NCI-H460 (cell line): Measurements from ENCODE around the gene TMIE. TPM values are rescaled to one million over a fixed set of nuclear protein-coding genes. Genes with fewer than 3 reads are reported as not detected.
"Not testable (repeated sequence)": the region's sequence is repeated elsewhere in the genome, so short reads cannot be mapped to it uniquely, and the experiment has no call there.

Experiments used
- DNase-seq: peaks from one replicate; pipeline ENCODE4 v3.0.0-alpha.2; 2016; ENCODE audit warnings: low read depth; ENCODE audit errors: extremely low read depth
- total RNA-seq: library from RNA; depleted of rRNA; stranded (reverse); fragments of >200 nt; shearing (Covaris generic); gene quantifications from 2 replicates; pipeline ENCODE4 v1.2.3, GENCODE V29; 2014

TMIE gene
- total RNA-seq, 1 experiment from 2014 or later: 0.77 TPM

DNA sequence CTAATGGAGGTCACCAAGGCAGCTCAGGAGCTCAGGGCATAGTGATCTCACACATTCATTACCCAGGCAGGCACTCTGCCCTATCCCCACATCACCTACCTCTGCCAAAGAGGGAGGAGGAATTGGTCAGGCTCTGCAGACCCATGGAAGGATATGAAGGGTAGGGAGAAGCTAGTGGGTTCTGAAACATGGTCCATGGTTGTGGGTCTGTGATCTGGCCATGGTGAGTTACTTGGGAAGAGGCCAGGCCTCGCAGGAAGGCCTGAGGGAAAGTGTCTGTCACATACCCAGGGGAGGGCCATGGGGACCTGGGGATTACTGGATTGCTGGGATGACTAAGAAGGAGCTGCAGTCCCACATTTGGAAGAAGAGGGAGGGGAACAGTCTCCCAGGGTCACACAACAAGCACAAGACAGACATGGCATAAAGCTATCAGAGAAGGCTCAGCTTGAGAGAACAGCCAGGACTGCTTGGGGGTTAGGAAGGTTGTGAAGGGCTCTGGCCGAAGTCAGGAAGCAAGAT, 17.9 kb downstream of the TMIE start:
- DNase-seq: no peak

GRCh38 chr3:46719735-46720271, 18.6 kb downstream of the TMIE start:
- DNase-seq: no peak

DNA sequence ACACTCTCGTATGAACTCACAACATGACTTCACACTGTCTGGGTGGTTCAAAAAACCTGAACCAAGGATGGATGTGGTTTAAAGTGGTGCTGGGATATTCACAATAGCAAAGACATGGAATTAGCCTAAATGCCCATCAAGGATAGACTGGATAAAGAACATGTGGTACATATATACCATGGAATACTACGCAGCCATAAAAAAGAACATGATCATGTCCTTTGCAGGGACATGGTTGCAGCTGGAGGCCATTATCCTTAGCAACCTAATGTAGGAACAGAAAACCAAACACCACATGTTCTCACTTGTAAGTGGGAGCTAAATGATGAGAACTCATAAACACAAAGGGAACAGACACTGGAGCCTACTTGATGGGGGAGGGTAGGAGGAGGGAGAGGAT, 19.8 kb downstream of the TMIE start:
- no peak for DNase-seq

- DNase-seq: no peak
These were observed 21.3 kb downstream of the TMIE start for GRCh38 chr3:46722443-46722842.

DNA sequence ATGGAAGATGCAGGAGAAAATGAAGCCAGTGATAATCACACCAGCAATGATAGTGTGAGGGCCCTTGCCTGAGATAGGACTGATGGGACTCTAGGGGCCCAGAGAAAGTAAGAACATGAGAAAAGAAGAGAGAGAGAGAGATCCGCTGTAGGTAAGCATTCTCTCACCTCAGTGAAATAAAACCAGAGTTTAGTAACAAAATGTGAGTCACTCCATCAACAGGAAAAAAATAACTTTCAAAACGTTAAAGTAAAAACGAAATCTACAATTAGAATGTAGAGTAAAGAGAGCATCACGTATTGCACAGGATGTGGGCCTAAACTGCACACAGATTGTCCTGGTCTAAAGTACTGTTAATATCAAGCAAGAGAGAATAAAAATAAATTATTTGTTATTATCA, 23.2 kb downstream of the TMIE start:
- no peak for DNase-seq

GRCh38 chr3:46725621-46726314, 24.6 kb downstream of the TMIE start:
- DNase-seq: no peak

DNA sequence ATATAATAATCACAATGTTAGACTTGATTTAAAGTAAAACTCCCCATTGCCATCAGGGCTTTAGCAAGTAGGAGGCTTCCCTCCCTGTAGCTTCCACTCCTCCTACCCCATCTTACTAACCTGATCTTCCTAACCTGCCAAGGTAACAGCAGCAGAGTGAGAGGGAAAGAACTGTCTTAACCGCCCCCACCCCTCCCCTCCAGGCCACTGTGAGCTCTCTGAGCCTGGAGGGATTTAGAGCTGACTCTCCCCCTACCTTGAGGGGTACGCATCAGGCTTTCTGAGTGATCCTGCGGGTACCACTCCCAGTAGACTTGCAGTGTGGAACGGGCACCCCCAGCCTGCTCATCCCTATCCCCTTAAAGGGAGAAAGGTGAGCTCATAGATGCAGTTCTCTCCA, 27.8 kb downstream of the TMIE start:
- no peak for DNase-seq

DNA sequence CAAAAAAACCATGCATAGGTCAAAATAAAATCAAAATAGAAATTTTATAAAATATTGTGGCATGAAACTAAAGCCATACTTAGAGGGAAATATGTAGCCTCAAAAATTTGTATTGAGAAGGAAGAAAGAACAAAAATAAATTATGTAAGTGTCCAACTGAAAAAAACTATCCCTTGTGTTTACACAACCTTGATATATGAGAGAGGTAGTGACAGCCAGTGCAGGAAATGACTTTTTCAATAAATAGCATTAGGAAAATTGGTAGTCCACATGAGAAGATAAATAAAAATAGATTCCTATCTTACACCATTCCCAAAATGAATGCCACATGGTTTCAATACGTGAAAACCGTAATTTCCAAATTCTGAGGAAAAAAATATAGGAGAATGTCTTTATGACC, 29.6 kb downstream of the TMIE start:
- DNase-seq: no peak

DNA sequence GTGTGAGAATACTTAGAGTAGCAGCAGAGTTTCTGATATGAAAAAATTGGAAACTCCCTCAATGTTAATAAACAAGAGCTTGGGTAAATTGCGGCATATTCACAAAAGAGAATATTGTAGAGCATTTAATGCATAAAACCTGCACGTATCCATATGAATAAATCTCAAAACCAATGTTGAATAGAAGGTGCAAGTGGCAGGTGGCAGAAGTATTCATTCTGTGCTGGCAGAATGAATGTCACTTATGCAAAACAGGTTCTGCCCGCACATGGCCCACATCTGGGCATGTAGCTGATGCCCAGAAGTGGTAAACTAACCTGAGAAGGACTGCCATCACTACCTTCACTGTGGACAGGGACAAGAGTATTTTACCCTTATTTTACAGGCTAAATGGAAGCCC, 30.6 kb downstream of the TMIE start:
- no peak for DNase-seq

DNA sequence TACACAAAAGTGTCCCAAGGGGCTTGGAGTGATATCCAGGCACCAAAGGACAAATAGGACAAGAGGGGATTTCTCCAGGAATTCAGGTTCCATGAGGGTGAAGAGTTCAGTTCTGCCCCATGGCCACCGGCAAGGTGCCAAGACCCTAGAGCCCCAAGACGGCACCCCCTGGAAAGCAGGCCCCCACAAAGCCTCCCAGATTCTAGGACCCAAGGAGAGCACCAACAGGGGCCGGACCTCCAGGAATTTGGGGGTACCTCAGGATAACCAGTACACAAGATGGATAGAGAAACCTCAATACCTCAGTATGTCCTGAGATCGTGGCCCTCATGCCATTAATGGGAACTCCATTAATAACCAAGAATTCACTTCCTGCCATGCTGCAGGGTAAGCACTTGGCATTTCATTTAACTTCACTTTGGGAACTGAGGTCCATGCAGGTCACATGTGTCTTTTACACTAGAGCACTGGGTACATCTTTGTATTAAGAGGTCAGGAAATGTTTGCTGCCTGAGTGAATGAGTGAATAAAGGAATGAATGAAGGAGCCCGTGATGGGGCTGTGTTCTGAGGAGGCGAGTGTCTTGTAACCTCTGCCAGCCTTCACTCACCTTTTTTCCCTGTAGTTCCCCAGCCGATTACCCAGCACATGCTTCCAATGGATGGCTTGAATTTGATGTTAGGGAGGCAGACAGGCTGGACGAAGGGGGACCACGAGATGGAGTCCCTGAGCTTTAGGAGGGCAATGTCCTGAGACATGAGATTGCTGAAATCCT, 32.0 kb downstream of the TMIE start:
- DNase-seq: no peak

DNA sequence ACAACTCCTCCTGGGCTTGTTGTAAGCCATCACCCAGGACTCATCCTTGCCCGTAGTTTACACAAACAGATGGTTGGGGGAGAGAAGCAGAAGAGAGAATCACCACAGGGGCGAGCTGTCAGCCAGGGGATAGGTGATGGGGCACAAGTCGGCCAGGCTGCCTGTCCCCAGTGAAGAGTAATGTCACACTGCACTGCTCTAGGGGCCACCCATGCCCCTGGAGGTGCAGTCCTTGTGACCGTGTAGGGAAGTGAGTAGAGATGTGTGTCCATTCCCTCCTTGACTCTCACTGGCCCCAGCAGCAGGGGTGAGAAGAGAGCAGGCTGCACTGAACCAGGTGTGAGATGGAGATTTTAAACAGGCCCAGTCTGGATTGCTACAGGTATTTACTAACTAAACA, 33.6 kb downstream of the TMIE start:
- no peak for DNase-seq

DNA sequence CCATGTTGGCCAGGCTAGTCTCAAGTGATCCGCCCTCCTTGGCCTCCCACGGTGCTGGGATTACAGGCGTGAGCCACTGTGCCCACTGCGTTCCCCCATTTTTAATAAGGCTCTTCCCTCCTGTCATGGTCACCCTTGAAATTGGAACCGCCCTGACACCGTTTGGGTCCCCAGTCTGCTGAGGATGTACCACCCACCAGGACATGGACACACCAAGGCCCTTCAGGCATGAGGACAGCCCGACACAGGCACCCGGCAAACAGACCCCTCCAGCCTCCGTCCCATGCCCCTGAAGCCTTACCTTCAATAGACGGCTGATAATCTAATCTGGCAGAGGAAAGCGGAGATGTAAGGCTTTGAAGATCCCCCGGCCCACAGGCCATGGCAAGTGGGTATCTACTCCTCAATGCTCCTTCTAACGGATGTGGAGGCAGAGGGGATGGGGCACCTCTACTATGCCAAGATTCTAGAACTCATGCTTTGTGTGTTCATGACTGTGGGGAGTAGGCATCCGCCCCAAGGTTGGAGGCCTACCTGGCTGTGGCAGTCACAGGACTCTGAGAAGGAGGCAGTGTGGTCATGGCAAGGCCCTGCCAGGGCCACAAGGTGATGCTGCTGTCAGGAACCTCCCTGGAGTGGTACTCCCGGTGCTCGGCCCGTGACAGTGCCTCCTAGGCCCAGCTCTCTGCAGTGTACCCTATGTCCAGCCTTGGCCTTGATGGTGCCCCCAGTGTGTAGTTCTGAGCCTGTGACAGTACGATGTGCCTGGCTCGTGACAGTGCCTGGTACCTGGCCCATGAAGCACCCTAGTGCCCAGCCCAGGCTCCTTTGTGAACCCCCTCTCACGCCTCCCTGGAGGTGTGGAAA, 35.0 kb downstream of the TMIE start:
- DNase-seq: no peak

DNA sequence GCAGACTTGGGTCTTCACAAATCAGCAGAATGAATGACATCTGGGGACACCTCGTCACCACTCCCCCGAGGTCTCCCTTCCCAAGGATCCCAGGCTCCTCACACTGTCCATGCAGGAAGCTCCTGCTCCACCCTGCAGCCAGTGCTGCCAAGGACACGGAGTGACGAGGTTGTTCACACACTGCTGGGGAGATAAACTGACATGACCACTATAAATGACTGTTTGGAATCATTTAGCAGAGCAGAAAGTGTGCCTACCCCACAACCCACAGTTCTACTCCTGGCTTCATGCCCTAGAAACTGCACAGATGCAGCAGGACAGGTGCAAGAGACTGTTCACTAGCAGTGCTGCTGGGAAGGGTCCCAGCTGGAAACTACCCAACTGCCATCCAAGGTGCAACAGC, 36.1 kb downstream of the TMIE start:
- DNase-seq: no peak

DNA sequence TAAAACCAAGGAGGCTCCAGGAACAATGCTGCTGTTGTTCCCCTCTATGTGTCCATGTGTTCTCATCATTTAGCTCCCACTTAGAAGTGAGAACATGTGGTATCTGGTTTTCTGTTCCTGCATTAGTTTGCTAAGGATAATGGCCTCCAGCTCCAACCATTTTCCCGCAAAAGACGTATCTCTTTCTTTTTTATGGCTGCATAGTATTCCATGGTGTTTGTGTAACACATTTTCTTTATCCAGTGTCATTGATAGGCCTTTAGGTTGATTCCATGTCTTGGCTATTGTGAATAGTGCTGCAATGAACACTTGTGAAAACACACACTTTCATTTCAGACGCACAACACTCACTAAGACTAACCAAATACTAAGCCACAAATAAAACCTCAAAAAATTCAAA, 38.4 kb downstream of the TMIE start:
- DNase-seq: not testable (repeated sequence)

DNA sequence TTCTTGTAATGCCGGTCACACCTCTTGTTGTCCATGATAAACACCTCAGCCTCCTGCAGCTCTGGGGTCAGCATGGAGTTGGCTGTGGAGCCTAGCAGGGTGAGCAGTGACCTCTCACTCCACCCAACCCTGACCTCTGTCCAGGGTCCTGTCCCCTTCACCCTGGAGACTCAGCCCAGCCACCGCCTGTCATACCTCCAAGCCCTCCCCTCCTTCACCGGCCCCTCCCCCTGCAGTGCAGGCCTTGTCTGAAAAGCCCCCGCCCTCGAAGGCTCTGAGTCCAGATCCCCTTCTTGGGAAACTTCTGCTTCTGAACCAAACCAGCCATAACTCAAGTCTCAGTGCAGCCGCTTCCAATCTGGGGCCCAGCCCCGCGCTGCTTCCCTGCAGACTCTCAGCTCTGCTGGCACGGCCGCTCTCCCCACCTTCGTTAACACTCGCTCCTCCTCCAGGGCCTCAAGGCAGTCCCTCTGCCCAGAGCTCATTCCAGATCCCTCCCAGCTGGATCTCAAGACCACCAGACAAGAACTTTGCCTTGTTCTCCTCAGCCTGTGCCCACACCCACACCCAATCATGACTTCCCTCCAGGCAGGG, 41.9 kb downstream of the TMIE start:
- DNase-seq: no peak

DNA sequence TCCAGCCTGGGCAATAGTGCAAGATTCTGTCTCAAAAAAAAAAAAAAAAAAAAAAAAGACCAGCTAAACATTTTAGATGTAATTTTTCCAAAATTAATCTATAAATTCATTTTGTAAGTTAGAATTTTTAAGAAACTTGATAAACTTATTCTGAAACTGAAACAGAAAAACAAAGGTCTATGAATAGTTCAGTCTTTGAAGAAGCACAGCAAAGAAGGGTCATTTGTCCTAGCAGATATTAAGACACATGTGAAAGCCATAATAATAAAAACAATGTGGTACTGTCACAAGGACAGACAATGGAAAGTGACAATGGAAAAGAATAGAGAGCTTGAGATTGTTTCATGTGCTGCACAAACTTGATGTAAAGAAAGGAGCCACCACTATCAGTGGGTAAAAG, 45.5 kb downstream of the TMIE start:
- DNase-seq: no peak

DNA sequence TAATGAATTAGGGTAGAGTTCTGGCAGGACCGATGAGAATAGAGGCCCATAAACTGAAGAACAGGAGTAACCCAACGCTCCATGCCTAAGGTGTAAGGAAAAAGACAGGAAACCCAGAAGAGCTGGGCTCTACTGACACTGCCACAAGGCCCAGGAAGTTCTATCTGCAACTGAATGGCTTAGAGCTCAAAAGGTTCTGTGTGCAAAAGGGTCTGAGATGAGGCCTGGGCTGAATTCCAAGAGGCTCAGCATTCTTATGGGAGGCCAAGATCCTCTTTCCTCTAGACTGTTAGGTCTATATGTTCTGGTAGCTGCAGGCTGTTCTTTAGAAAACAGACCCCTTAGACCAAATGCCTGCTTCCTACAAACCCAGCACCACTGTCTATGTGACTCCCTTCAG, 47.0 kb downstream of the TMIE start:
- no peak for DNase-seq

GRCh38 chr3:46749129-46749528, 47.9 kb downstream of the TMIE start:
- DNase-seq: no peak

GRCh38 chr3:46750555-46751038, 49.4 kb downstream of the TMIE start:
- DNase-seq: no peak

DNA sequence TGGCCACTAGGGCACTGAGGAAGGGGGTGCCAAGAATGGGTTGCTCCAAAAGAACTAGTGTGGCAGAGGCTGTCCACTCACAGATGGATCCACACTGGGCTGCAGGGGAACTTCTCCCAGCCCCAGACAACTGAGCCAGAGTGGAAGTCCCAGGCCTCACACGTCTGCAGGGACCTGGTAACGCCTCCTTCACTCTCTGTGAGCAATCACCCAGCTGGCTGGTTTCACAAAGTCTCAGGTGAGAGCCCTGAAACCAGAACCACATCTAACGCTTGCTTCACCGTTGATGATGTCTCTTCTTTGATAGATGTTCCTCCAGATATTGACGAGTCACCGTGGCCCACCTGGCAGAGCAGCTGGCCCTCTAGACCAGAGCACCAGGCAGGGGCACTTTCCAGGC, 51.9 kb downstream of the TMIE start:
- not testable (repeated sequence) for DNase-seq
